Body of pancreas (tissue), 4 donors: ENCODE data around the gene EPM2AIP1.

Source experiments
- POLR2A ChIP-seq, 3 donors: fragments of 450-650 bp; IDR thresholded peaks; one replicate each; pipeline ENCODE4 v1.6.1; 2016; ENCODE audit warnings: antibody characterized with exemption in 3 of 3, mild to moderate bottlenecking in 2 of 3
- TF ChIP-seq, protein P1 (sequence below), 7 experiments: fragments of 450-650 bp in 4 of 7; fragments of 200-600 bp in 3 of 7; sonication (generic) in 3 of 7; IDR thresholded peaks; one replicate each; pipeline ENCODE4 v1.5.1; 2016 to 2019; ENCODE audit warnings: antibody characterized with exemption in 7 of 7

DNA sequence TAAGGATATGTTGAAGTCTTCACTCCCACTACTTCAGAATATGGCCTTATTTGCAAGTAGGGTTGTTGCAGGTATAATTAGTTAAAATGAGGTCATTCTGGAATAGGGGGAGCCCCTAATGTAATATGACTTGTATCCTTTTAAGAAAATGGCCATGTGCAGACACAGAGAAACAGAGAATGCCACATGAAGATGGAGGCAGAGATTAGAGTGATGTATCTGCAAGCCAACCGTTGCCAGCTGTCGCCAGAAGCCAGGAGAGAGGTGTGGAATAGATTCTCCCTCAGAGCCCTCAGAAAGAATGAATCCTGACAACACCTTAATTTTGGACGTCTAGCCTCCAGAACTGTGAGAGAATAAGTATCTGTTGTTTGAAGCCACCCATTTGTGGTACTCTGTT, 36.8 kb downstream of the EPM2AIP1 start:
- TF ChIP-seq, protein P1, sequence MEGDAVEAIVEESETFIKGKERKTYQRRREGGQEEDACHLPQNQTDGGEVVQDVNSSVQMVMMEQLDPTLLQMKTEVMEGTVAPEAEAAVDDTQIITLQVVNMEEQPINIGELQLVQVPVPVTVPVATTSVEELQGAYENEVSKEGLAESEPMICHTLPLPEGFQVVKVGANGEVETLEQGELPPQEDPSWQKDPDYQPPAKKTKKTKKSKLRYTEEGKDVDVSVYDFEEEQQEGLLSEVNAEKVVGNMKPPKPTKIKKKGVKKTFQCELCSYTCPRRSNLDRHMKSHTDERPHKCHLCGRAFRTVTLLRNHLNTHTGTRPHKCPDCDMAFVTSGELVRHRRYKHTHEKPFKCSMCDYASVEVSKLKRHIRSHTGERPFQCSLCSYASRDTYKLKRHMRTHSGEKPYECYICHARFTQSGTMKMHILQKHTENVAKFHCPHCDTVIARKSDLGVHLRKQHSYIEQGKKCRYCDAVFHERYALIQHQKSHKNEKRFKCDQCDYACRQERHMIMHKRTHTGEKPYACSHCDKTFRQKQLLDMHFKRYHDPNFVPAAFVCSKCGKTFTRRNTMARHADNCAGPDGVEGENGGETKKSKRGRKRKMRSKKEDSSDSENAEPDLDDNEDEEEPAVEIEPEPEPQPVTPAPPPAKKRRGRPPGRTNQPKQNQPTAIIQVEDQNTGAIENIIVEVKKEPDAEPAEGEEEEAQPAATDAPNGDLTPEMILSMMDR (IDR thresholded peaks at IDR 0.05) = no peak
- no peak for TF ChIP-seq POLR2A (IDR thresholded peaks at IDR 0.05)
